ENCODE results near the gene TBRG4.
"Not testable (repeated sequence)": the region's sequence is repeated elsewhere in the genome, so short reads cannot be mapped to it uniquely, and the experiment has no call there.

TBRG4 gene

GRCh38 chr7:45117582-45117981 lies 6.1 kb upstream of the TBRG4 start:
- no peak for DNase-seq (ENCODE audit: extremely low read depth, low read depth)
- TF ChIP-seq CTCF (IDR thresholded peaks at IDR 0.05; ENCODE audit: low read depth, low read length), result no peak

- no peak for TF ChIP-seq CTCF (IDR thresholded peaks at IDR 0.05; ENCODE audit: low read depth, low read length)
- DNase-seq (ENCODE audit: extremely low read depth, low read depth), result no peak
Measured at GRCh38 chr7:45116048-45116447, 4.6 kb upstream of the TBRG4 start.

GRCh38 chr7:45114926-45115325 lies 3.4 kb upstream of the TBRG4 start:
- DNase-seq (ENCODE audit: extremely low read depth, low read depth), result no peak
- no peak for TF ChIP-seq CTCF (IDR thresholded peaks at IDR 0.05; ENCODE audit: low read depth, low read length)

- DNase-seq (ENCODE audit: extremely low read depth, low read depth), result not testable (repeated sequence)
Measured at GRCh38 chr7:45114257-45114656, 2.8 kb upstream of the TBRG4 start.

DNA sequence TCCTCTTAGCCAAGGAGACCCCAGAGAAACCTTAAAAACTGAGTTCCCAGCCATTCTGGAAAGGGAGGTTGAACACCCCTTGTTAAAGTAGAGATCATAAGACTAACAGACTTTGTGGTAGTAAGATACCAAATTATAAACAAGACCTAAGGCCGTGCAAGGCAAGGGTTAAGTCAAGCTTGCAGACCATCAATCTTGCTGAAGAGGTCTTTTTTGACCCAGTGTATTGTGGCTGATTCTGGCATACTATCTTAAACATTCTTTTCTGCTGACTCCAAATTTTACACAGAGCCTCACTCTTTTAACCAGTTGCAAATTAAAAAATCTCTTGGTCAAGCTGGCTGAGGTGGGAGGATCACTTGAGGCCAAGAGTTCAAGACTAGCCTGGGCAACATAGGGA lies 1.2 kb upstream of the TBRG4 start:
- no peak for TF ChIP-seq CTCF (IDR thresholded peaks at IDR 0.05; ENCODE audit: low read depth, low read length)
- DNase-seq (ENCODE audit: extremely low read depth, low read depth), result no peak

- TF ChIP-seq CTCF (IDR thresholded peaks at IDR 0.05; ENCODE audit: low read depth, low read length), result no peak
Measured at GRCh38 chr7:45108863-45109262, 2.6 kb downstream of the TBRG4 start.

DNA sequence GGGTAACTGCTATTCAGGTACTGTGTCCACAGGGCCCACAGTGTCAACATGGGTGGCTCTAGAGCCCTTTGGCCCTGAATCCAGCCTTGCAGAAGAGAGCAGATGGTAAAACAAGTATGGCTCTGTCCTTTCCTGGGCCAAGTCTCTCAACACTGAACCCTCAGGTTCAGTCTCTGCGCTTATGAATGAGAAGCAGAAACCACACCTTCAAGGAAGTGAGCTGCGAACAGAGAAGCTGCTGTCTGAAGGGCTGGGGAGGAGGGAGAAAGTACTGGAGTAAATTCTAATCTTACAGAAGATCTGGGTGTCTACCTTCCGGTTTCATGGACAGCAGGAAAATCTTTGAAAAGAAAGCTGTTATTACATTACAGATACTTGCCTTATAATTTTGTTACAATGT lies 4.1 kb downstream of the TBRG4 start:
- DNase-seq (ENCODE audit: extremely low read depth, low read depth), result no peak
- no peak for TF ChIP-seq CTCF (IDR thresholded peaks at IDR 0.05; ENCODE audit: low read depth, low read length)

More at GRCh38 chr7:45108863-45109262, 2.6 kb downstream of the TBRG4 start:
- no peak for DNase-seq (ENCODE audit: extremely low read depth, low read depth)

DNA sequence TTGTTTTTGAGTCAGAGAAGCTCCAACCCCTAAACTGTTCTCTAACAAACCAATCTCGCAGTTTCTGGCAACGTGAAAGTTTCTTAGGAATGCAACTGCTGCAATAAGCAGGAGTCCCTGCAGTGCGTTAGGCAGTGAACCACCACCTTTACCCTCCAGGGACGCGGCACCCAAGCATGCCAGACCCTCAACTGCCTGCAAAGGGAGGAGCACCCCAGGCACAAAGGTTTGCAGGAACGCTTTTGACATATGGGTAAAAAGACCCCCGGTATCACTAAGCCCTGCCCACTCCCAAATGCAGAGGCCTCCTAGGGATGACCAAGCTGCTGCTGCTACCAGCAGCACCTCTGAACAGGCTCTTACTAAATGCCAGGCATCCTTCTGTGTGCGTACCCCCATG lies 4.7 kb downstream of the TBRG4 start:
- TF ChIP-seq CTCF (IDR thresholded peaks at IDR 0.05; ENCODE audit: low read depth, low read length), result no peak
- DNase-seq (ENCODE audit: extremely low read depth, low read depth), result no peak

Data from AG09319 (cell line).